ENCODE results near the gene COL4A2.
A peak's percentile ranks its signal among the peaks of the same experiment; 100 is the strongest.
"Not testable (repeated sequence)": the region's sequence is repeated elsewhere in the genome, so short reads cannot be mapped to it uniquely, and the experiment has no call there.

Gene COL4A2

DNA sequence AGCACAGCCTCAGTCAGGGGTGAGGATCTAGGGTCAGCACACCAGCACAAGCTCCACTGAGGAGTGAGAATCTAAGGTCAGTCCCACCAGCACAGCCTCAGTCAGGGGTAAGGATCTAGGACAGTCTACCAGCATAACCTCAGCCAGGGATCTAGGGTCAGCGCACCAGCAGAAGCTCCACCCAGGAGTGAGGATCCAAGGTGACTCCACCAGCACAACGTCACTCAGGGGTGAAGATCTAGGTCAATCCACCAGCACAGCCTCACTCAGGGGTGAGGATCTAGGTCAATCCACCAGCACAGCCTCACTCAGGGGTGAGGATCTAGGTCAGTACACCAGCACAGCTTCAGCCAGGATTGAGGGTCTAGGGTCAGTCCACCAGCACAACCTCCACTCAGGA is 189.9 kb downstream of the COL4A2 start:
- TF ChIP-seq POLR2A (IDR thresholded peaks at IDR 0.05; ENCODE audit: low read depth, low read length), result no peak
- DNase-seq (ENCODE audit: insufficient read length, low spot score) (no peak), FAIRE-seq (no peak)

GRCh38 chr13:110497896-110498295 is 190.8 kb downstream of the COL4A2 start:
- not testable (repeated sequence) for FAIRE-seq; DNase-seq (ENCODE audit: insufficient read length, low spot score)

- no peak for DNase-seq (ENCODE audit: insufficient read length, low spot score)
- TF ChIP-seq POLR2A (IDR thresholded peaks at IDR 0.05; ENCODE audit: low read depth, low read length), result no peak
- no peak for FAIRE-seq
These were observed 191.2 kb downstream of the COL4A2 start for GRCh38 chr13:110498327-110498726.

DNA sequence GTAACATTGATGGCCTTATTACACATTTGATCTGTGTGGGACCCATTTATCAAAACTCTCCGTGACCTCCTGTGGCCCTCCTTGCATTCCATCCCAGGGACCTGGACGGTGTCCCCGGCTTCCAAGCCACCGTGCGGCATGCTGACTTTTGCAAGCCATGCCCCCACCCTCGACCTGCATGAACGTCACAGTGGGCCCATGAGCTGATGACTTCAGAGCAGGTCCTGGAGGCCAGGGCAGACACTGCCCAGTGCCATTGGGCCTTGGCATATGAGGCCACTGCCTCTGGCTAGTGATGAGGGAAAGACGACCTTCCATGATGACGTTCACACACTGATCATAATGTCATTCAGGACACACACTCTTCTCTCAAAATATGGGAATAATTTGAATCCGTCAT is 191.7 kb downstream of the COL4A2 start:
- no peak for DNase-seq (ENCODE audit: insufficient read length, low spot score)
- TF ChIP-seq POLR2A (IDR thresholded peaks at IDR 0.05; ENCODE audit: low read depth, low read length), result no peak

GRCh38 chr13:110499621-110500281 is 192.7 kb downstream of the COL4A2 start:
- FAIRE-seq, result peak; percentile 20
- DNase-seq (ENCODE audit: insufficient read length, low spot score), result no peak
- TF ChIP-seq POLR2A (IDR thresholded peaks at IDR 0.05; ENCODE audit: low read depth, low read length), result no peak

More for the DNA sequence above, 191.7 kb downstream of the COL4A2 start:
- FAIRE-seq, result no peak

DNA sequence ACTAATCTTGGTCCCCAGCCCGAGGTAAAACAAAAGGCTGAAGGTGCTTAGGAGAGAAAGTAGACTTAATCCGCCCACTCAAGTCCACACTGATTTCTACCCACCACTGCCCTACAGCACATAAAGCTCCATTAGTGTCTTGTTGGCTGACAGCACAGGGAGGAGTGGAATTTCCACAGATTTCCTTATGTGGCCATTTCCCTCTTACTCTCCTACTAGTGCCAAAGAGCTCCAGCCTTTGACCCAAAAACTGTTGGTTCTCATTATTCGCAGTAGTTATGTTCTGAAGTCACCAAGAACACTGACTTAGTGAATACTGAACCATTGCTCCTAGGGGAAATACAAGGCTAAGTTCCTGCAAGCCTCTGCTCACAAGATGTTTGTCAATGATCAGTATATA is 193.3 kb downstream of the COL4A2 start:
- TF ChIP-seq POLR2A (IDR thresholded peaks at IDR 0.05; ENCODE audit: low read depth, low read length), result no peak
- no peak for FAIRE-seq
- no peak for DNase-seq (ENCODE audit: insufficient read length, low spot score)

DNA sequence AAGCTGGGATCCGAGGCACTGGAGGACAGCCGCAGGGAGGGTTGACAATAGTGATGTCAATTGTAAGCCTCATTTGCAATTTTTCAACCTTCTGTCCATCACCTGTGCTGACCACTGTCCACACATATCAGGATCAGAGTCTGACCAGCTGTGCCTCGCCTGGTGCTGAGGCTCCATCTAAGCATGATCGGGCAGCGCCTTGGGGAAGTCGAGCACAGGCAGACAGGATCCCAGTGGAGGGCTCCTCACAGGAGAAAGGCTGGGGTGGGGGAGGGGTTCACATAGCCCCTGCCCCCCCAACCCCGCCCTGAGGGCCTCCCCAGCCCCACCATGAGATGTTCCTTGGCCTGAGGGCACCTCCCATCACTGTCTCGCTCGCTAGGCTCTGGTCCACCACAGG is 194.1 kb downstream of the COL4A2 start:
- TF ChIP-seq POLR2A (IDR thresholded peaks at IDR 0.05; ENCODE audit: low read depth, low read length), result no peak
- no peak for DNase-seq (ENCODE audit: insufficient read length, low spot score)
- no peak for FAIRE-seq

DNA sequence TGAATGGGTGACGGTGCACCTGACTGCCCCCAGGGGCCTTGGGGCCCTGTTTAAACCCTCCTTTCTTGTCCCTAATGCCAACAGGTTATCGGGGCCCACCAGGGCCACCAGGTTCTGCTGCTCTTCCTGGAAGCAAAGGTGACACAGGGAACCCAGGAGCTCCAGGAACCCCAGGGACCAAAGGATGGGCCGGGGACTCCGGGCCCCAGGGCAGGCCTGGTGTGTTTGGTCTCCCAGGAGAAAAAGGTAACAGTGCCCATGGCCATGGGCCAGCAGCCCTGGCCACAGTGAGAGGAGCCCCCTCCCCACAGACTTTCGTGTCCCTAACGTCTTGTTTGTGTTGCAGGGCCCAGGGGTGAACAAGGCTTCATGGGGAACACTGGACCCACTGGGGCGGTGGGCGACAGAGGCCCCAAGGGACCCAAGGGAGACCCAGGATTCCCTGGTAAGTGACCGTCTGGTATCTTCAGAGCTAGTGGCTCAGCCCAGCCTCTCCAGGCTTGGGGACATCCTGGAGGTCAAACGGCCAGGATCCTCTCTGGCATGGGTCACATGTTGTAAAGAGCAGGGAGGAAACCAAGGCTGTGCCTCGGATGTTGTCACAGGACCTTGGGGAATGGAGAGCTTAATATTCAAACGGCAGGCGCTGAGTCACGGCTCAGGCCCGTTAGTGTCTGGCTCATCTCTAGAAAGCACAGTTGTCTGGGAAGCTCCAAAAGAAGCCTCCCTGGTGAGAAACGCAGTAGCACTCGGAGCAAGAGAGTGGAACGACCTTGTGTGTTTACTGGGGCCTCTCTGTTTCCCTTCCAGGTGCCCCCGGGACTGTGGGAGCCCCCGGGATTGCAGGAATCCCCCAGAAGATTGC is 196.2 kb downstream of the COL4A2 start:
- no peak for TF ChIP-seq POLR2A (IDR thresholded peaks at IDR 0.05; ENCODE audit: low read depth, low read length)
- DNase-seq (ENCODE audit: insufficient read length, low spot score) (no peak), FAIRE-seq (no peak)

DNA sequence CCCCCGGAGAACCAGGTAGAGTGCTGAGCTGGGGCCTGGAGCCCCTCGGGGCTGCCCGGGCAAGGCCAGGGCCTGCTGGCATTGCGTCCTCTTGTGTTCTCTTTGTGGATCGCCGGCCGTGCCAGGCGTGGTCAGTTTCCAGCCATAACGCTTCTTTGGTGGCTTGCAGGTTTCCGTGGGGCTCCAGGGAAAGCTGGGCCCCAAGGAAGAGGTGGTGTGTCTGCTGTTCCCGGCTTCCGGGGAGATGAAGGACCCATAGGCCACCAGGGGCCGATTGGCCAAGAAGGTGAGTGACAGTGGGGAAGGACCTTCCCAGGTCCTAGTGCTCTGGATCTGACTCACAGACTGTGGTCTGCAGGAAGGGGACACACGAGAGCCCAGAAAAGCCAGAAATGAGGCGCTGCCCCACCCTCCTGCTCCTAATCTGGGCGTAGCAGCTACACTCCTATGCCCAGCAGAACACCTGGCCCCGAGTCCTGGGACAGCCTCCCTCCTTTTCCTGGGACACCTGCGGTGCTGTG is 197.0 kb downstream of the COL4A2 start:
- no peak for FAIRE-seq
- no peak for DNase-seq (ENCODE audit: insufficient read length, low spot score)
- no peak for TF ChIP-seq POLR2A (IDR thresholded peaks at IDR 0.05; ENCODE audit: low read depth, low read length)

DNA sequence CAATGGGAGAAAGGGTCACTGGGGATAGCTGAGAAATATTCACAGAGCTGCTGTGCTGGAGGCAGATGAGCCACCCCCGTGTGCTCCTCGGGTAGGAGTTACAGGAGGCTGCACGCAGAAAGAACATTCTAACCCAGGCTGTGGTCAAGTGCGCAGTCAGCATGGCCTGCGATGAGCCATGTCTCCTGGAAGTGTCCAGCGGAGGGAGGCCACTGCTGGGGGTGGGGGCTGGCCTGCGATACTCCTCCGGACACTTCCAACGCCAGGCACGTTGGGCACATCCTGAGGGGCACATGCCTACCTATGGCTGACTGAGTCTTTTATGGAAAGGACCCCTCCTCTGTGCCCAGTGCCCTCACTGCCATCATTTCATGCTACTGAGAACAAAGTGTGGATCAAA is 198.5 kb downstream of the COL4A2 start:
- no peak for DNase-seq (ENCODE audit: insufficient read length, low spot score)
- FAIRE-seq, result no peak
- TF ChIP-seq POLR2A (IDR thresholded peaks at IDR 0.05; ENCODE audit: low read depth, low read length), result no peak

DNA sequence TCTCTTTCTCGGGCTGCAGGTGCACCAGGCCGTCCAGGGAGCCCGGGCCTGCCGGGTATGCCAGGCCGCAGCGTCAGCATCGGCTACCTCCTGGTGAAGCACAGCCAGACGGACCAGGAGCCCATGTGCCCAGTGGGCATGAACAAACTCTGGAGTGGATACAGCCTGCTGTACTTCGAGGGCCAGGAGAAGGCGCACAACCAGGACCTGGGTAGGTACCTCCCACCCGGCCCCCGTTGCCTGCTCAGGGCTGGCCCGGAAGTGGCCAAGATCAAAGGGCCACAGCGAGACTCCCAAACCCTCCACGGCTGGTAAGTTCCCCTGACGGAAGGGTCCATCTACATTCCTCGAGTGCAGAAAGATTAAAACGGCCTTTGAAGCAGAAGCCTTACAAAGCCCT is 199.3 kb downstream of the COL4A2 start:
- no peak for TF ChIP-seq POLR2A (IDR thresholded peaks at IDR 0.05; ENCODE audit: low read depth, low read length)
- DNase-seq (ENCODE audit: insufficient read length, low spot score) (no peak), FAIRE-seq (no peak)

GRCh38 chr13:110506859-110507566 is 199.9 kb downstream of the COL4A2 start:
- FAIRE-seq, result no peak
- no peak for TF ChIP-seq POLR2A (IDR thresholded peaks at IDR 0.05; ENCODE audit: low read depth, low read length)
- DNase-seq (ENCODE audit: insufficient read length, low spot score), result no peak

GRCh38 chr13:110507678-110508381 is 200.7 kb downstream of the COL4A2 start:
- FAIRE-seq (no peak), DNase-seq (ENCODE audit: insufficient read length, low spot score) (no peak)
- TF ChIP-seq POLR2A (IDR thresholded peaks at IDR 0.05; ENCODE audit: low read depth, low read length), result no peak
